H9 (cell line): ENCODE data around the gene TUBD1. TPM values are rescaled to one million over a fixed set of nuclear protein-coding genes. Genes with fewer than 3 reads are reported as not detected.

Experiments
- DNase-seq: peaks from one replicate; pipeline ENCODE4 v3.0.0-alpha.2; 2017
- H2AFZ ChIP-seq: one replicate; pipeline ENCODE4 v1.6.1; 2013; ENCODE audit warnings: mild to moderate bottlenecking, low read length, control low read depth, moderate library complexity
- H2AK5ac ChIP-seq: 2 replicates; pipeline ENCODE4 v1.6.1; 2013; ENCODE audit warnings: low read length, control low read depth, mixed read lengths; ENCODE audit not compliant: insufficient read length
- H2BK120ac ChIP-seq: one replicate; pipeline ENCODE4 v1.6.1; 2013; ENCODE audit warnings: low read depth, mild to moderate bottlenecking, low read length, control low read depth, inconsistent platforms; ENCODE audit not compliant: poor library complexity, severe bottlenecking
- H2BK12ac ChIP-seq: 2 replicates; pipeline ENCODE4 v1.6.1; 2013; ENCODE audit warnings: low read length, control low read depth, mixed read lengths, low read depth; ENCODE audit not compliant: insufficient read length
- H2BK15ac ChIP-seq: 2 replicates; pipeline ENCODE4 v1.6.1; 2013; ENCODE audit warnings: low read depth, low read length, control low read depth
- H2BK20ac ChIP-seq: one replicate; pipeline ENCODE4 v1.6.1; 2013; ENCODE audit warnings: low read depth, mild to moderate bottlenecking, low read length, control low read depth, inconsistent platforms; ENCODE audit not compliant: poor library complexity, severe bottlenecking
- H2BK5ac ChIP-seq: 2 replicates; pipeline ENCODE4 v1.6.1; 2013; ENCODE audit warnings: low read length, control low read depth, mixed read lengths; ENCODE audit not compliant: insufficient read length
- H3K14ac ChIP-seq: 2 replicates; pipeline ENCODE4 v1.6.1; 2013; ENCODE audit warnings: low read length, control low read depth; ENCODE audit not compliant: insufficient read depth
- H3K18ac ChIP-seq: 2 replicates; pipeline ENCODE4 v1.6.1; 2013; ENCODE audit warnings: low read depth, mild to moderate bottlenecking, mixed read lengths, low read length, control low read depth; ENCODE audit not compliant: insufficient read length
- H3K23ac ChIP-seq: 2 replicates; pipeline ENCODE4 v1.6.1; 2013; ENCODE audit warnings: low read length, control low read depth, mixed read lengths, low read depth; ENCODE audit not compliant: insufficient read length
- H3K23me2 ChIP-seq: 2 replicates; pipeline ENCODE4 v1.6.1; 2013; ENCODE audit warnings: low read depth, mild to moderate bottlenecking, mixed read lengths, low read length, control low read depth; ENCODE audit not compliant: insufficient read length, poor library complexity, severe bottlenecking
- H3K27ac ChIP-seq: 2 replicates; pipeline ENCODE4 v1.5.1; 2013; ENCODE audit warnings: low read length, control low read depth, mixed read lengths, low read depth; ENCODE audit not compliant: insufficient read length
- H3K27me3 ChIP-seq: 2 replicates; pipeline ENCODE4 v1.6.1; 2013; ENCODE audit warnings: low read length, control low read depth, inconsistent platforms; ENCODE audit not compliant: insufficient read depth
- H3K4ac ChIP-seq: 2 replicates; pipeline ENCODE4 v1.6.1; 2013; ENCODE audit warnings: low read depth, mild to moderate bottlenecking, control low read depth, inconsistent platforms, low read length, moderate library complexity
- H3K4me1 ChIP-seq: 2 replicates; pipeline ENCODE4 v1.6.1; 2013; ENCODE audit warnings: low read length, control low read depth, inconsistent platforms; ENCODE audit not compliant: insufficient read depth
- H3K4me2 ChIP-seq: 2 replicates; pipeline ENCODE4 v1.6.1; 2013; ENCODE audit warnings: low read length, control low read depth, mixed read lengths; ENCODE audit not compliant: insufficient read length, insufficient read depth
- H3K56ac ChIP-seq: 2 replicates; pipeline ENCODE4 v1.6.1; 2013; ENCODE audit warnings: low read depth, mild to moderate bottlenecking, mixed read lengths, low read length, control low read depth; ENCODE audit not compliant: insufficient read length
- H3K79me1 ChIP-seq: 2 replicates; pipeline ENCODE4 v1.6.1; 2013; ENCODE audit warnings: low read depth, mild to moderate bottlenecking, moderate library complexity, low read length, control low read depth, inconsistent platforms; ENCODE audit not compliant: insufficient read depth, poor library complexity, severe bottlenecking
- H3K79me2 ChIP-seq: 2 replicates; pipeline ENCODE4 v1.6.1; 2013; ENCODE audit warnings: low read length, control low read depth, inconsistent platforms; ENCODE audit not compliant: insufficient read depth
- H3K9ac ChIP-seq: 2 replicates; pipeline ENCODE4 v1.6.1; 2013; ENCODE audit warnings: low read length, control low read depth, mixed read lengths; ENCODE audit not compliant: insufficient read length; ENCODE audit errors: extremely low read depth
- H3K9me3 ChIP-seq: one replicate; pipeline ENCODE4 v1.6.1; 2013; ENCODE audit warnings: low read depth, low read length, inconsistent platforms; ENCODE audit not compliant: control insufficient read depth
- H3T11ph ChIP-seq: one replicate; pipeline ENCODE4 v1.6.1; 2013; ENCODE audit warnings: mild to moderate bottlenecking, low read length, control low read depth, inconsistent platforms
- H4K20me1 ChIP-seq: one replicate; pipeline ENCODE4 v1.6.1; 2013; ENCODE audit not compliant: control insufficient read depth, insufficient read length, insufficient read depth
- H4K5ac ChIP-seq: 2 replicates; pipeline ENCODE4 v1.6.1; 2013; ENCODE audit warnings: low read depth, mild to moderate bottlenecking, mixed read lengths, low read length, control low read depth; ENCODE audit not compliant: insufficient read length
- H4K8ac ChIP-seq: replicated peaks from 2 replicates; pipeline ENCODE4 v1.6.1; 2013; ENCODE audit warnings: low read length, control low read depth, mixed read lengths, low read depth; ENCODE audit not compliant: insufficient read length
- H4K91ac ChIP-seq: 2 replicates; pipeline ENCODE4 v1.6.1; 2013; ENCODE audit warnings: low read depth, mild to moderate bottlenecking, moderate library complexity, mixed read lengths, low read length, control low read depth; ENCODE audit not compliant: insufficient read length
- H3K27ac Mint-ChIP-seq, 3 experiments: 2 replicates in 2 of 3; 3 replicates in 1 of 3; pipeline ENCODE4 v1.8.0; 2020 to 2021; ENCODE audit warnings: mixed read lengths in 3 of 3, mild to moderate bottlenecking in 1 of 3, moderate library complexity in 1 of 3
- H3K27me3 Mint-ChIP-seq: 2 replicates; pipeline ENCODE4 v1.8.0; 2021; ENCODE audit warnings: low read depth, mild to moderate bottlenecking, moderate library complexity, mixed read lengths
- H3K36me3 Mint-ChIP-seq, 3 experiments: 2 replicates in 2 of 3; 3 replicates in 1 of 3; pipeline ENCODE4 v1.8.0; 2020 to 2021; ENCODE audit warnings: low read depth in 3 of 3, mixed read lengths in 3 of 3; ENCODE audit not compliant: insufficient read depth in 1 of 3
- H3K4me1 Mint-ChIP-seq, 2 experiments: 2 replicates each; pipeline ENCODE4 v1.8.0; 2020; ENCODE audit warnings: mixed read lengths in 2 of 2
- H3K4me3 Mint-ChIP-seq, 2 experiments: 2 replicates in 1 of 2; 3 replicates in 1 of 2; pipeline ENCODE4 v1.8.0; 2020 to 2021; ENCODE audit warnings: mild to moderate bottlenecking in 2 of 2, mixed read lengths in 2 of 2, moderate library complexity in 1 of 2
- H3K9me3 Mint-ChIP-seq, 2 experiments: 2 replicates in 1 of 2; 3 replicates in 1 of 2; pipeline ENCODE4 v1.8.0; 2020; ENCODE audit warnings: mild to moderate bottlenecking in 2 of 2, mixed read lengths in 2 of 2, moderate library complexity in 1 of 2
- CTCF ChIP-seq: fragments of 200-600 bp; sonication (generic); conservative IDR thresholded peaks from 3 replicates; pipeline ENCODE4 v1.8.0; 2021; ENCODE audit warnings: antibody characterized with exemption, mild to moderate bottlenecking
- WGBS: extraction: QIAGEN DNeasy Blood & Tissue Kit; methylation state at CpG from one replicate; pipeline ENCODE4 v1.1.7; 2013; ENCODE audit warnings: missing lambda C conversion rate, low lambda C conversion rate, mixed read lengths; ENCODE audit not compliant: insufficient read length; ENCODE audit errors: extremely low coverage; 5-methylcytosine and 5-hydroxymethylcytosine counted together
- total RNA-seq: library from RNA; stranded (reverse); gene quantifications from 2 replicates; pipeline ENCODE4 v1.2.1, GENCODE V29; 2021

The TUBD1 gene
- total RNA-seq, 1 experiment from 2014 or later, result 26.4 TPM

DNA sequence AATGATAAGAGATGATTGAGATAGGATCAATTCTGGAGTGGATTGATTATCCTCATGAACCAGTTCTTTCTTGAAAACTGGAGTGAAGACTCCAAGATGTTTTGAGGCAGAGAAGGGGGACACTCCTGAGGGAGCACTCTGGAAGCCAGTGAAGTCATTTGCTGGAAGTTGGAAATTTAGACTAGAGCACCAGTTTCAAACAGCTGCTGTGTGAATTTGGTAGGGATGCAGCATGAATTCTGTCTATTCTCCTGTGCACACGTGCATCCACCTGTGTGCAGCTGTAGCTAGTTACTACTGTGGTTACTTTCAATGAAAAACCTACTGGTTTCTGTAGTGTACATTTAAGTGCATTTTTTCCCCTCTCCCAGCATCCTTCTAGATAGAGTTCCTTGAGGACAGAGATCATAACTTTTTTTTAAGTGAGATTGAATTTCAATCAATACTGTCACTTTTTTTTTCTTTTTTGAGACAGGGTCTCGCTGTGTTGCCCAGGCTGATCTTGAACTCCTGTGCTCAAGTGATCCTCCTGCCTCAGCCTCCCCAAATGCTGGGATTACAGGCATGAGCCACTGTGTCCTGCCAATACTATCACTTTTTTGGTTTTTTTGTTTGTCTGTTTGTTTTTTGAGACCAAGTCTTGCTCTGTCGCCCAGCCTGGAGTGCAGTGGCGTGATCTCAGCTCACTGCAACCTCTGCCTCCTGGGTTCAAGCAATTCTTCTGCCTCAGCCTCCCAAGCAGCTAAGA is 65.9 kb downstream of the TUBD1 start:
- H3K79me2 ChIP-seq, result no peaks in the 10 kb centered on the region
- no peak overlapping the region for H2BK15ac ChIP-seq
- no peaks in the 10 kb centered on the region for H3K79me1 ChIP-seq
- H2AFZ ChIP-seq, result no peak overlapping the region
- no peaks in the 10 kb centered on the region for H3K9me3 ChIP-seq
- no peak overlapping the region for H2BK120ac ChIP-seq
- no peak overlapping the region for H4K8ac ChIP-seq
- H3K9ac ChIP-seq, result no peak overlapping the region
- H2BK5ac ChIP-seq, result no peak overlapping the region
- Mint-ChIP-seq H3K27ac (peak overlapping the region in 1 of 3 experiments; percentile 40; a peak in 2 of 7 replicates), H3K4me3 (no peak overlapping the region), H3K27me3 (no peaks in the 10 kb centered on the region), H3K4me1 (peaks cover 35% of the 10 kb centered on the region in 2 experiments), H3K9me3 (no peaks in the 10 kb centered on the region), H3K36me3 (peaks cover 0 to 7% (median 2%) of the 10 kb centered on the region in 3 experiments; a peak in 2 of 7 replicates)
- no peak for DNase-seq
- TF ChIP-seq CTCF, result no peak
- WGBS, result no CpG with 5 or more reads among the region's 4 CpGs
- no peak overlapping the region for H4K5ac ChIP-seq
- no peaks in the 10 kb centered on the region for H4K20me1 ChIP-seq
- H3K27ac ChIP-seq, result no peak overlapping the region
- H2BK20ac ChIP-seq, result no peak overlapping the region
- H2BK12ac ChIP-seq, result no peak overlapping the region
- no peak overlapping the region for H4K91ac ChIP-seq
- H3K4me2 ChIP-seq, result no peak overlapping the region
- peaks cover 12% of the 10 kb centered on the region for H3K4me1 ChIP-seq
- no peaks in the 10 kb centered on the region for H3K23me2 ChIP-seq
- no peaks in the 10 kb centered on the region for H3K27me3 ChIP-seq
- no peak overlapping the region for H3T11ph ChIP-seq
- H3K14ac ChIP-seq, result no peak overlapping the region
- H3K18ac ChIP-seq, result no peak overlapping the region
- no peak overlapping the region for H3K56ac ChIP-seq
- H2AK5ac ChIP-seq, result no peak overlapping the region
- H3K4ac ChIP-seq, result no peak overlapping the region
- H3K23ac ChIP-seq, result no peak overlapping the region
